Measurements from ENCODE around the gene GRIK2.

Gene GRIK2

DNA sequence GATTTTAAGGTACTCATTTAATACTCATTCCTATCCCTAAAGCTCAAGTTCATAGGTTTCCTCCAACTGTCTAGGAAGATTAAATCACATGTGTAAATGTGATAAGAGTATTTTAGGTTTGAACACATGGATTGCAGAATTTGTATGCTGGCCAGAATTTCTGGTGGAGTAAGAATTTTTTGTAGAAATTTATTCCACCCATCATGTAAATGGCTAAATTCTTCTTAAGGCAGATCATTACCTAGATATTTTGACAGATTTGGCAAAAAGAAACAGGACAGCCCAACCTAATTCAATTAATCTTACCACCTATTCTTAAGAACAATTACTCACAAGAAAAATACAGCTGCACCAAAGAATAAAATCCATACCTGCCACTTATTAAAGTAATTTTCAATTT, 261.6 kb downstream of the GRIK2 start:
- H3K4me1 ChIP-seq (ENCODE audit: control insufficient read depth, insufficient read depth, low read length), result no peaks in the 10 kb centered on the region
- H3K36me3 ChIP-seq (ENCODE audit: control insufficient read depth, insufficient read depth, low read length), result no peaks in the 10 kb centered on the region
- no peak overlapping the region for H3K27ac ChIP-seq (ENCODE audit: low read length)
- no peak overlapping the region for H3K4me3 ChIP-seq (ENCODE audit: low read length)
- no peaks in the 10 kb centered on the region for H3K9me3 ChIP-seq (ENCODE audit: control insufficient read depth, insufficient read depth, low read length)
- no peak for DNase-seq (ENCODE audit: low read depth, low spot score)
- H3K27me3 ChIP-seq (ENCODE audit: control insufficient read depth, insufficient read depth, low read length), result no peaks in the 10 kb centered on the region

DNA sequence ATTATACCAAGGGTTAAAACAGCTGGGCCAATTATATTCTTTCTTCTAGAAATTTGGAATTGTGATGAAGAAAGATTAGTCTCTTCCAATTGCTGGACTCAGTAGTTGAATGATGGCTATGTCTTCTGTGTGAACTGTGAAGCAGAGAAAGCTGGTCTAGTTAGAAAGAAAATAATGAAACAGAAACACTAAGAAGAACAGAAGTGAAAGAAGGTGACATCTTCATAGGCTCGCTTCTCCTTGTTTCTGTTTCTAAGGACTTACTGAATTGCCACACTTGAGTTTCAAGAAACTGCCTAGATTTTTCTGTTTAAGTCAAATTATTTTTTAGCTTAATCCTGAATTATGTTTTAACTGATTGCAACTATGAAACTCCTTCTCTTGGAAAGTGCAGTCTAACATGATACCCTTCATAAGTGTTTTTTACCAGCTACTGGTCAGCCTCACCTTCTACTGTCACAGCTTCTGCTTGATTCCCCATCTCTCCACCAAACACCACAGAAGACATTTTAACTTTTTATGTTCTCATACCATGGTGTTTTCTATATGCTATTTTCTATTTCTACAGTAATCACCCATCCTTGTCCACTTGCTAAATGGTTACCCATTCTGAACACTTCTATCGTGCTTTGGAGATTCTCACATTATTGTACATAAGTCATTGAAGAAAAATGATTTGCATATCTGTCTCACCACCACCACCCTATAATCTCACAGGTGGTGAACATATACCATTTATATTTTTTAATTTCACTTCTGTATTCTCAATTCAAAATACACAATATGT, 268.8 kb downstream of the GRIK2 start:
- no peak overlapping the region for H3K4me3 ChIP-seq (ENCODE audit: low read length)
- no peak for DNase-seq (ENCODE audit: low read depth, low spot score)
- no CpG with 5 or more reads among the region's 2 CpGs for WGBS (ENCODE audit: insufficient coverage, insufficient read length)

GRCh38 chr6:101663100-101663499, 269.6 kb downstream of the GRIK2 start:
- no peak for DNase-seq (ENCODE audit: low read depth, low spot score)
- Histone ChIP-seq H3K4me3 (ENCODE audit: low read length) (no peak overlapping the region), H3K9me3 (ENCODE audit: control insufficient read depth, insufficient read depth, low read length) (no peaks in the 10 kb centered on the region), H3K36me3 (ENCODE audit: control insufficient read depth, insufficient read depth, low read length) (no peaks in the 10 kb centered on the region), H3K4me1 (ENCODE audit: control insufficient read depth, insufficient read depth, low read length) (no peaks in the 10 kb centered on the region), H3K27ac (ENCODE audit: low read length) (no peak overlapping the region), H3K27me3 (ENCODE audit: control insufficient read depth, insufficient read depth, low read length) (no peaks in the 10 kb centered on the region)
- WGBS (ENCODE audit: insufficient coverage, insufficient read length), result no CpG with 5 or more reads among the region's 6 CpGs

More for the DNA sequence above, 268.8 kb downstream of the GRIK2 start:
- Histone ChIP-seq H3K27ac (ENCODE audit: low read length) (no peak overlapping the region), H3K36me3 (ENCODE audit: control insufficient read depth, insufficient read depth, low read length) (no peaks in the 10 kb centered on the region), H3K27me3 (ENCODE audit: control insufficient read depth, insufficient read depth, low read length) (no peaks in the 10 kb centered on the region), H3K4me1 (ENCODE audit: control insufficient read depth, insufficient read depth, low read length) (no peaks in the 10 kb centered on the region), H3K9me3 (ENCODE audit: control insufficient read depth, insufficient read depth, low read length) (no peaks in the 10 kb centered on the region)

GRCh38 chr6:101666256-101666655, 272.7 kb downstream of the GRIK2 start:
- Histone ChIP-seq H3K27me3 (ENCODE audit: control insufficient read depth, insufficient read depth, low read length) (no peaks in the 10 kb centered on the region), H3K4me1 (ENCODE audit: control insufficient read depth, insufficient read depth, low read length) (no peaks in the 10 kb centered on the region), H3K4me3 (ENCODE audit: low read length) (no peak overlapping the region), H3K36me3 (ENCODE audit: control insufficient read depth, insufficient read depth, low read length) (no peaks in the 10 kb centered on the region), H3K27ac (ENCODE audit: low read length) (no peak overlapping the region), H3K9me3 (ENCODE audit: control insufficient read depth, insufficient read depth, low read length) (no peaks in the 10 kb centered on the region)
- DNase-seq (ENCODE audit: low read depth, low spot score), result no peak
- no CpG with 5 or more reads among the region's 1 CpG for WGBS (ENCODE audit: insufficient coverage, insufficient read length)

- Histone ChIP-seq H3K4me3 (ENCODE audit: low read length) (no peak overlapping the region), H3K4me1 (ENCODE audit: control insufficient read depth, insufficient read depth, low read length) (no peaks in the 10 kb centered on the region), H3K9me3 (ENCODE audit: control insufficient read depth, insufficient read depth, low read length) (no peaks in the 10 kb centered on the region), H3K36me3 (ENCODE audit: control insufficient read depth, insufficient read depth, low read length) (no peaks in the 10 kb centered on the region), H3K27ac (ENCODE audit: low read length) (no peak overlapping the region), H3K27me3 (ENCODE audit: control insufficient read depth, insufficient read depth, low read length) (no peaks in the 10 kb centered on the region)
- DNase-seq (ENCODE audit: low read depth, low spot score), result no peak
- WGBS (ENCODE audit: insufficient coverage, insufficient read length), result no CpG with 5 or more reads among the region's 2 CpGs
These were observed 275.1 kb downstream of the GRIK2 start for GRCh38 chr6:101668496-101669030.

DNA sequence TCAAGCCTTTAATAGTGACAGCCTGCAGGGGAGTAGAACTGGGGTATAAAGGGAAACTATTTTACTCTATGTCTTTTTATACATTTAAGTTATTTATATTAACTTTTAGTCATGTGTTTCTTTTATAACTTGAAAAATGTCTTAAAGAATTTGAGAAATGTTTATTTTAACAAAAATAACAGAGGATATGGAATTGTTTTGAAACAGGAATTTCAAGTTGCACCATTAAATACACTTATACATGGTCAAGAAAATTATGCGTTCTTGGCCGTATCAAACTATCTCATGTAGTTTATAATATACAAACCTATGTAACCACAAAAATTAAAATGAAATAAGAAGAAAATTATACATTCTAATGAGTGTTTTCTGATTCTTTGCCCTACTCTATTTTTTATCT, 282.7 kb downstream of the GRIK2 start:
- no peak for DNase-seq (ENCODE audit: low read depth, low spot score)
- Histone ChIP-seq H3K27me3 (ENCODE audit: control insufficient read depth, insufficient read depth, low read length) (no peaks in the 10 kb centered on the region), H3K4me1 (ENCODE audit: control insufficient read depth, insufficient read depth, low read length) (no peaks in the 10 kb centered on the region), H3K27ac (ENCODE audit: low read length) (no peak overlapping the region), H3K9me3 (ENCODE audit: control insufficient read depth, insufficient read depth, low read length) (no peaks in the 10 kb centered on the region), H3K36me3 (ENCODE audit: control insufficient read depth, insufficient read depth, low read length) (no peaks in the 10 kb centered on the region), H3K4me3 (ENCODE audit: low read length) (no peak overlapping the region)
- no CpG with 5 or more reads among the region's 2 CpGs for WGBS (ENCODE audit: insufficient coverage, insufficient read length)

GRCh38 chr6:101682937-101683336, 289.4 kb downstream of the GRIK2 start:
- no CpG with 5 or more reads among the region's 5 CpGs for WGBS (ENCODE audit: insufficient coverage, insufficient read length)
- Histone ChIP-seq H3K4me1 (ENCODE audit: control insufficient read depth, insufficient read depth, low read length) (no peaks in the 10 kb centered on the region), H3K4me3 (ENCODE audit: low read length) (no peak overlapping the region), H3K36me3 (ENCODE audit: control insufficient read depth, insufficient read depth, low read length) (no peaks in the 10 kb centered on the region), H3K27me3 (ENCODE audit: control insufficient read depth, insufficient read depth, low read length) (no peaks in the 10 kb centered on the region), H3K27ac (ENCODE audit: low read length) (no peak overlapping the region), H3K9me3 (ENCODE audit: control insufficient read depth, insufficient read depth, low read length) (no peaks in the 10 kb centered on the region)
- DNase-seq (ENCODE audit: low read depth, low spot score), result no peak

- Histone ChIP-seq H3K9me3 (ENCODE audit: control insufficient read depth, insufficient read depth, low read length) (no peaks in the 10 kb centered on the region), H3K27me3 (ENCODE audit: control insufficient read depth, insufficient read depth, low read length) (no peaks in the 10 kb centered on the region), H3K27ac (ENCODE audit: low read length) (no peak overlapping the region), H3K4me3 (ENCODE audit: low read length) (no peak overlapping the region), H3K36me3 (ENCODE audit: control insufficient read depth, insufficient read depth, low read length) (no peaks in the 10 kb centered on the region), H3K4me1 (ENCODE audit: control insufficient read depth, insufficient read depth, low read length) (no peaks in the 10 kb centered on the region)
- no peak for DNase-seq (ENCODE audit: low read depth, low spot score)
- no CpG with 5 or more reads among the region's 1 CpG for WGBS (ENCODE audit: insufficient coverage, insufficient read length)
These were observed 290.4 kb downstream of the GRIK2 start for GRCh38 chr6:101683884-101684283.

DNA sequence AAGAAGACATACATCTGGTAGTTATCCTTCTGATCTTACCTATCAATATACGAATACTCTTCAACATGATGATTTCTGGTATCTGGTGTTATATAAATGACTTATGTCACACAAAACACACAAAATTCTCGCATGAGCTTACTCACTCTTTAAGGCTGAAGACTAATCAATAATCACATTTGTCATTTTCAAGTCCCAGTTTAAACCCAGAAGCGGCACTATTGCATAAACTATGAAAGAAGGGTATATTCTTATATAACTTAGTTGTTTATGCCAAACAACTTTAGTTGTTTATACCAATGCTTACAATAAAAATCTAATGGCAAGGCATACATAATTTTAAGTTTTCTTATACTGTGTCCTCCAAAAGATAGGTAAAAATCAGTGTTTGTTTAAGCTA, 293.1 kb downstream of the GRIK2 start:
- no peaks in the 10 kb centered on the region for H3K36me3 ChIP-seq (ENCODE audit: control insufficient read depth, insufficient read depth, low read length)
- no peaks in the 10 kb centered on the region for H3K4me1 ChIP-seq (ENCODE audit: control insufficient read depth, insufficient read depth, low read length)
- H3K4me3 ChIP-seq (ENCODE audit: low read length), result no peak overlapping the region
- WGBS (ENCODE audit: insufficient coverage, insufficient read length), result no CpG with 5 or more reads among the region's 3 CpGs
- no peak overlapping the region for H3K27ac ChIP-seq (ENCODE audit: low read length)
- no peak for DNase-seq (ENCODE audit: low read depth, low spot score)
- H3K9me3 ChIP-seq (ENCODE audit: control insufficient read depth, insufficient read depth, low read length), result no peaks in the 10 kb centered on the region
- no peaks in the 10 kb centered on the region for H3K27me3 ChIP-seq (ENCODE audit: control insufficient read depth, insufficient read depth, low read length)

DNA sequence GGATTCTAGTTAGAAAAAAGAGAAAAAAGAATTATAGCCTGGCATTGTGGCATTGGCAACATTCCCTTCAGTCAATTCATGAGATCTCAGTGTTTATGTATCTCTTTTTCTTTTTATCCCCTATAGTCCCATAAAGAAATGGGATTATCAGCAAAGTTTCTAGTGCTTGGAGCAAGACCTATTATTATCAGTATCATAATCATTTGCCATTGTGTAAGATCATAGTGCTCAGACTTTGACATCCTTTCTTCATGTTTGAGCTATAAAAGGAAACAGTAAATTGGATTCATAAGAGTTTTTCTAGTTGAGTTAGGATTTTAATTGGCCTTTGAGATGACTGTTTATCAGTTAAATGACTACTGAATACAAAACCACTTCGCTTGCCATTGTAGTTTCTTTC, 295.6 kb downstream of the GRIK2 start:
- no peak for DNase-seq (ENCODE audit: low read depth, low spot score)
- WGBS (ENCODE audit: insufficient coverage, insufficient read length), result no CpG with 5 or more reads among the region's 1 CpG
- Histone ChIP-seq H3K27ac (ENCODE audit: low read length) (no peak overlapping the region), H3K9me3 (ENCODE audit: control insufficient read depth, insufficient read depth, low read length) (no peaks in the 10 kb centered on the region), H3K4me3 (ENCODE audit: low read length) (no peak overlapping the region), H3K27me3 (ENCODE audit: control insufficient read depth, insufficient read depth, low read length) (no peaks in the 10 kb centered on the region), H3K36me3 (ENCODE audit: control insufficient read depth, insufficient read depth, low read length) (no peaks in the 10 kb centered on the region), H3K4me1 (ENCODE audit: control insufficient read depth, insufficient read depth, low read length) (no peaks in the 10 kb centered on the region)

DNA sequence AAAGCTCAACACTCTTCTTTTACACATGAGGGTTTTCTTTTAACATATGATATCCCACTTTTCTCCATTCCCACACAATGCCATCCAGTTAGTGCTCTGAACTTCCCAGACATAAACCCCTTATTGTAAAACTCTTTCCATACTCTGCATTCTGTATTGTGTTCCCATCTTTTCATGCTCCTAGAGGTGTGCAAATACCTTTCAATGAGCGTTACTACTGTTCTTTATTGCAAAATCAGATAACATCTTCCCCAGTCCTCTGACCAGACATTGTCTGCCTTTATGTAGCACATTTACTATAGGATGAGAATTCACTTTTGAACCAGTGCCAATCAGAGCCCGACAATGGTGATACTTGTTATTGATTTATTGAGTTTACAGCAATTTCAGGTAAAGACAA, 296.2 kb downstream of the GRIK2 start:
- no CpG with 5 or more reads among the region's 2 CpGs for WGBS (ENCODE audit: insufficient coverage, insufficient read length)
- H3K9me3 ChIP-seq (ENCODE audit: control insufficient read depth, insufficient read depth, low read length), result no peaks in the 10 kb centered on the region
- no peak overlapping the region for H3K4me3 ChIP-seq (ENCODE audit: low read length)
- H3K27me3 ChIP-seq (ENCODE audit: control insufficient read depth, insufficient read depth, low read length), result no peaks in the 10 kb centered on the region
- H3K27ac ChIP-seq (ENCODE audit: low read length), result no peak overlapping the region
- DNase-seq (ENCODE audit: low read depth, low spot score), result no peak
- H3K36me3 ChIP-seq (ENCODE audit: control insufficient read depth, insufficient read depth, low read length), result no peaks in the 10 kb centered on the region
- no peaks in the 10 kb centered on the region for H3K4me1 ChIP-seq (ENCODE audit: control insufficient read depth, insufficient read depth, low read length)
